CD14-positive monocyte (primary cell): ENCODE results near the gene PSMD9. TPM values are rescaled to one million over a fixed set of nuclear protein-coding genes. Genes with fewer than 3 reads are reported as not detected.
A peak's percentile ranks its signal among the peaks of the same experiment; 100 is the strongest.

ENCODE experiments used
- DNase-seq, 3 donors: peaks; one replicate each; pipeline ENCODE4 v3.0.0-alpha.2; 2011 to 2022
- H2AFZ ChIP-seq: 2 replicates; pipeline ENCODE4 v1.6.0; 2012; ENCODE audit warnings: mild to moderate bottlenecking, low read depth, low read length, inconsistent platforms; ENCODE audit not compliant: insufficient read depth, poor library complexity, severe bottlenecking
- H3K27ac ChIP-seq, 2 donors: 1 replicate in 1 of 2; 2 replicates in 1 of 2; pipeline ENCODE4 v1.5.1; 2012 to 2013; ENCODE audit warnings: low read length in 2 of 2, control low read depth in 1 of 2, inconsistent platforms in 1 of 2, low read depth in 1 of 2, mild to moderate bottlenecking in 1 of 2
- H3K27me3 ChIP-seq, 2 donors: one replicate each; pipeline versions ENCODE4 v1.6.0 to v1.6.1; 2011 to 2013; ENCODE audit warnings: low read length in 2 of 2; ENCODE audit not compliant: control insufficient read depth in 2 of 2, insufficient read depth in 2 of 2
- H3K36me3 ChIP-seq, 2 donors: replicated peaks in 1 of 2; 1 replicate in 1 of 2; 2 replicates in 1 of 2; pipeline versions ENCODE4 v1.5.1 to v1.6.1; 2012 to 2013; ENCODE audit warnings: low read length in 2 of 2, control low read depth in 1 of 2, inconsistent platforms in 1 of 2, mild to moderate bottlenecking in 1 of 2; ENCODE audit not compliant: insufficient read depth in 2 of 2, control insufficient read depth in 1 of 2
- H3K4me1 ChIP-seq, 2 donors: 1 replicate in 1 of 2; 2 replicates in 1 of 2; pipeline versions ENCODE4 v1.5.1 to v1.6.1; 2012 to 2013; ENCODE audit warnings: low read length in 2 of 2, control low read depth in 1 of 2, inconsistent platforms in 1 of 2, mild to moderate bottlenecking in 1 of 2, moderate library complexity in 1 of 2; ENCODE audit not compliant: insufficient read depth in 2 of 2, control insufficient read depth in 1 of 2
- H3K4me2 ChIP-seq: replicated peaks from 2 replicates; pipeline ENCODE3; 2012; ENCODE audit warnings: low read length, moderate library complexity, mild to moderate bottlenecking; ENCODE audit not compliant: poor library complexity, severe bottlenecking; ENCODE audit errors: extremely low read depth
- H3K4me3 ChIP-seq, 3 experiments: fragments of 200-600 bp in 1 of 3; sonication (generic) in 1 of 3; replicated peaks in 1 of 3; 1 replicate in 2 of 3; 2 replicates in 1 of 3; pipeline ENCODE4 v1.5.1; 2011 to 2013; ENCODE audit warnings: low read length in 3 of 3, mild to moderate bottlenecking in 3 of 3, control low read depth in 2 of 3, low read depth in 2 of 3, inconsistent platforms in 1 of 3, moderate library complexity in 1 of 3
- H3K79me2 ChIP-seq: 2 replicates; pipeline ENCODE4 v1.6.0; 2012; ENCODE audit warnings: mild to moderate bottlenecking, control low read depth, inconsistent platforms, low read length, moderate library complexity; ENCODE audit not compliant: insufficient read depth
- H3K9ac ChIP-seq: 2 replicates; pipeline ENCODE4 v1.6.0; 2017; ENCODE audit warnings: low read length, mild to moderate bottlenecking; ENCODE audit not compliant: insufficient read depth, poor library complexity, severe bottlenecking
- H3K9me3 ChIP-seq, 2 donors: replicated peaks in 1 of 2; 1 replicate in 1 of 2; 2 replicates in 1 of 2; pipeline versions ENCODE4 v1.5.1 to v1.6.1; 2012 to 2013; ENCODE audit warnings: low read length in 2 of 2, control low read depth in 1 of 2; ENCODE audit not compliant: control insufficient read depth in 1 of 2, insufficient read depth in 1 of 2
- H4K20me1 ChIP-seq: 2 replicates; pipeline ENCODE4 v1.6.0; 2012; ENCODE audit warnings: mild to moderate bottlenecking, low read length, control low read depth, moderate library complexity; ENCODE audit not compliant: insufficient read depth
- H3K27ac Mint-ChIP-seq, 7 donors: one replicate each; pipeline ENCODE4 v1.8.0; 2020; ENCODE audit warnings: mild to moderate bottlenecking in 7 of 7, mixed read lengths in 7 of 7, moderate library complexity in 6 of 7, inconsistent platforms in 2 of 7
- H3K27me3 Mint-ChIP-seq, 3 donors: one replicate each; pipeline ENCODE4 v1.8.0; 2021 to 2022; ENCODE audit warnings: low read depth in 3 of 3, mild to moderate bottlenecking in 3 of 3, mixed read lengths in 3 of 3, moderate library complexity in 3 of 3, inconsistent platforms in 1 of 3
- H3K36me3 Mint-ChIP-seq, 2 donors: one replicate each; pipeline ENCODE4 v1.8.0; 2020; ENCODE audit warnings: mixed read lengths in 2 of 2, inconsistent platforms in 1 of 2, mild to moderate bottlenecking in 1 of 2
- H3K4me1 Mint-ChIP-seq: one replicate; pipeline ENCODE4 v1.8.0; 2020; ENCODE audit warnings: mild to moderate bottlenecking, mixed read lengths
- H3K4me3 Mint-ChIP-seq, 2 donors: one replicate each; pipeline ENCODE4 v1.8.0; 2020; ENCODE audit warnings: mild to moderate bottlenecking in 2 of 2, mixed read lengths in 2 of 2, moderate library complexity in 1 of 2
- H3K9me3 Mint-ChIP-seq, 7 donors: one replicate each; pipeline ENCODE4 v1.8.0; 2020 to 2022; ENCODE audit warnings: mixed read lengths in 7 of 7, mild to moderate bottlenecking in 6 of 7, moderate library complexity in 6 of 7, inconsistent platforms in 2 of 7
- WGBS: methylation state at CpG from one replicate; pipeline ENCODE4 v1.1.5; 2013; ENCODE audit warnings: missing lambda C conversion rate; ENCODE audit not compliant: insufficient coverage; 5-methylcytosine and 5-hydroxymethylcytosine counted together
- intact Hi-C, 2 donors: fragments of 100-400 bp; cut with micrococcal nuclease; formaldehyde crosslinking; loops; one replicate each; pipeline versions ENCODE4 v1.15.0 to v1.15.1; 2023
- polyA plus RNA-seq, 3 donors: library from polyadenylated mRNA; depleted of rRNA in 1 of 3; unstranded in 2 of 3; stranded (reverse) in 1 of 3; fragments of 300-500 nt in 2 of 3; fragments of >200 nt in 1 of 3; fragmentation: Illumina TruSeq in 2 of 3; gene quantifications; 1 replicate in 2 of 3; 2 replicates in 1 of 3; pipeline ENCODE4 v1.2.3, GENCODE V29; 2012 to 2021
- TF ChIP-seq, protein P1 (sequence below): fragments of 200-600 bp; IDR thresholded peaks from one replicate; pipeline ENCODE4 v1.8.0; 2022; ENCODE audit warnings: antibody characterized with exemption, mild to moderate bottlenecking

Gene PSMD9
- polyA plus RNA-seq, 3 donors: 89.6 to 135 (median 93.3) TPM

DNA sequence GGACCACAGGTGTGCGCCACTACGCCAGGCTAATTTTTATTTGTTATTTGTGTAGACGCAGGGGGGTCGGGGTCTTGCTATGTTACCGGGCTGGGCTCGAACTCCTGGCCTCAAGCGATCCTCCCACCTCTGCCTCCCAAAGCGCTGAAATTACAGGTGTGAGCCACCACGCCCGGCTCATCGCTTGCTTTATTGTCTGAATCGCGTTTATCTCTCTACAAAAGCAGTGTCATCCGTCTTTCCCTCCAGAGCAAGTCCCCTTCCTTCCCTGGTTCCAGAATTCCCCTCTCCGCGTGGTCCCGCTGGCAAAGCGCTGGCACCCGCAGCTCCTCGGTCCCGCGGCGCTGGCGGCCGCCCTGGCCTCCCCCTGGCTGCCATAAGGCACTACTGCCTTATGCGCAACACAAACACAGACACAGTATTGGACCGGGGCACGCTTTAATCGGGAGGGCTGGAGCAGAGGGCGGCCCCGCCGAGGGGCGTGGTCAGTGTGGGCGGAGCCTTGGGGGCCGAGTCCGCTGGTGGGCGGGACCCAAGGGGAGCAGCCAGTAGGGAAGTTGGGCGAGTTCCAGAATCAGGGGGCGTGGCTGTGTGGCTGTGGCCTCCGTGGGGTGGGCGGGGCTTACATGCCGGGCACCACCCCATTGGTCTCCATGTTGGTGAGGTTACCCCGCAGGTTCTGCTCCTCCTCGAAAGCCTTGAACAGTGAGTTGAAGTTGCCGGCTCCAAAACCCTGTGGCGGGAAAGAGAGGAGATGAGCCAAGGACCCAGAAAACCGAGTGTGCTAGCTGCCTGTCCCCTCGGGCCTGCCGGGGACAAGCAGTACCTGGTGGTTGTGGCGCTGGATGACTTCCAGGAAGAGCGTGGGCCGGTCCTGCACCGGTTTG lies 49.2 kb upstream of the PSMD9 start:
- peaks cover 23 to 27% of the 10 kb centered on the region in 2 donors for H3K4me1 ChIP-seq
- H3K9me3 Mint-ChIP-seq: peaks cover 0 to 2% (median 0%) of the 10 kb centered on the region in 7 donors
- no peaks in the 10 kb centered on the region for H3K9me3 ChIP-seq
- peak; percentile 98 for DNase-seq
- peak overlapping the region; percentile 94 for H2AFZ ChIP-seq
- peak overlapping the region; percentile 75 to 89 for H3K27ac ChIP-seq
- peak overlapping the region; percentile 95 to 99 for H3K4me3 Mint-ChIP-seq
- 7% methylated on average over 46 of the region's 53 CpGs for WGBS
- TF ChIP-seq, protein P1, sequence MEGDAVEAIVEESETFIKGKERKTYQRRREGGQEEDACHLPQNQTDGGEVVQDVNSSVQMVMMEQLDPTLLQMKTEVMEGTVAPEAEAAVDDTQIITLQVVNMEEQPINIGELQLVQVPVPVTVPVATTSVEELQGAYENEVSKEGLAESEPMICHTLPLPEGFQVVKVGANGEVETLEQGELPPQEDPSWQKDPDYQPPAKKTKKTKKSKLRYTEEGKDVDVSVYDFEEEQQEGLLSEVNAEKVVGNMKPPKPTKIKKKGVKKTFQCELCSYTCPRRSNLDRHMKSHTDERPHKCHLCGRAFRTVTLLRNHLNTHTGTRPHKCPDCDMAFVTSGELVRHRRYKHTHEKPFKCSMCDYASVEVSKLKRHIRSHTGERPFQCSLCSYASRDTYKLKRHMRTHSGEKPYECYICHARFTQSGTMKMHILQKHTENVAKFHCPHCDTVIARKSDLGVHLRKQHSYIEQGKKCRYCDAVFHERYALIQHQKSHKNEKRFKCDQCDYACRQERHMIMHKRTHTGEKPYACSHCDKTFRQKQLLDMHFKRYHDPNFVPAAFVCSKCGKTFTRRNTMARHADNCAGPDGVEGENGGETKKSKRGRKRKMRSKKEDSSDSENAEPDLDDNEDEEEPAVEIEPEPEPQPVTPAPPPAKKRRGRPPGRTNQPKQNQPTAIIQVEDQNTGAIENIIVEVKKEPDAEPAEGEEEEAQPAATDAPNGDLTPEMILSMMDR: peak; percentile 34
- H3K27me3 Mint-ChIP-seq: peaks cover 0 to 13% (median 6%) of the 10 kb centered on the region in 3 donors
- H3K4me2 ChIP-seq: peak overlapping the region; percentile 98
- H3K27ac Mint-ChIP-seq: peak overlapping the region; percentile 87 to 96 (median 92)
- peak overlapping the region; percentile 81 for H3K9ac ChIP-seq
- H3K79me2 ChIP-seq: peaks cover 3% of the 10 kb centered on the region
- H3K36me3 Mint-ChIP-seq: no peaks in the 10 kb centered on the region
- no peaks in the 10 kb centered on the region for H3K27me3 ChIP-seq
- H3K4me1 Mint-ChIP-seq: peaks cover 26% of the 10 kb centered on the region
- no peaks in the 10 kb centered on the region for H3K36me3 ChIP-seq
- intact Hi-C loops: loop anchor here in 1 of 2 donors (2.0 kb wide), 1 partner anchor 49 kb away; the partner anchor contains the start of gene PSMD9
- H4K20me1 ChIP-seq: no peaks in the 10 kb centered on the region
- peak overlapping the region; percentile 70 to 99 (median 98) for H3K4me3 ChIP-seq

- H3K4me2 ChIP-seq: peak overlapping the region; percentile 98
- H3K27me3 Mint-ChIP-seq: peaks cover 2 to 13% (median 6%) of the 10 kb centered on the region in 3 donors
- H3K9me3 Mint-ChIP-seq: peaks cover 0 to 2% (median 0%) of the 10 kb centered on the region in 7 donors
- no peaks in the 10 kb centered on the region for H3K9me3 ChIP-seq
- H3K27ac ChIP-seq: peak overlapping the region; percentile 75 to 89
- peak in 1 of 3 donors; percentile 25 for DNase-seq
- H3K27ac Mint-ChIP-seq: peak overlapping the region; percentile 87 to 96 (median 92)
- H4K20me1 ChIP-seq: no peaks in the 10 kb centered on the region
- WGBS: 47% methylated on average over 20 of the region's 24 CpGs
- TF ChIP-seq, protein P1: no peak
- peaks cover 3% of the 10 kb centered on the region for H3K79me2 ChIP-seq
- H3K9ac ChIP-seq: peak overlapping the region; percentile 81
- H3K36me3 ChIP-seq: no peaks in the 10 kb centered on the region
- peaks cover 18% of the 10 kb centered on the region for H3K4me1 Mint-ChIP-seq
- H3K4me3 Mint-ChIP-seq: peak overlapping the region; percentile 95 to 99
- H3K27me3 ChIP-seq: no peaks in the 10 kb centered on the region
- peaks cover 19 to 22% of the 10 kb centered on the region in 2 donors for H3K4me1 ChIP-seq
- H2AFZ ChIP-seq: peak overlapping the region; percentile 94
- peak overlapping the region; percentile 70 to 99 (median 98) for H3K4me3 ChIP-seq
- no peaks in the 10 kb centered on the region for H3K36me3 Mint-ChIP-seq
- intact Hi-C loops: loop anchor here (2.0 to 5.0 kb wide), 2 partner anchors 47 to 49 kb away; partner anchors contain the start of gene PSMD9 (in 2 of the 2)
These were observed 48.4 kb upstream of the PSMD9 start for GRCh38 chr12:121839993-121840761.
